Activated CD4-positive, alpha-beta T cell treated with anti-CD3 and anti-CD28 coated beads for 36 hours (primary cell): ENCODE data around the gene WASHC1. TPM values are rescaled to one million over a fixed set of nuclear protein-coding genes. Genes with fewer than 3 reads are reported as not detected.
"Not testable (repeated sequence)": the region's sequence is repeated elsewhere in the genome, so short reads cannot be mapped to it uniquely, and the experiment has no call there.

Experiments
- ATAC-seq: fragments of 200-7000 bp; cut with Tn5 transposase; one replicate; pipeline ENCODE4 v1.10.0; 2021; ENCODE audit warnings: mild to moderate bottlenecking, moderate library complexity
- CTCF ChIA-PET: fragments of 350-600 bp; sonication (Branson Sonifier 250); formaldehyde crosslinking; loops from one replicate; lab custom pipeline; 2021; ENCODE audit warnings: antibody characterized with exemption; lab: Charles Lee
- POLR2A ChIA-PET: fragments of 350-600 bp; sonication (Branson Sonifier 250); formaldehyde crosslinking; loops from one replicate; lab custom pipeline; 2021; ENCODE audit warnings: antibody characterized with exemption, inconsistent platforms; lab: Charles Lee
- DNase-seq: peaks from one replicate; pipeline ENCODE4 v3.0.0-alpha.2; 2020
- H3K27ac Mint-ChIP-seq: one replicate; pipeline ENCODE4 v1.8.0; 2021; ENCODE audit warnings: mixed read lengths
- H3K27me3 Mint-ChIP-seq: one replicate; pipeline ENCODE4 v1.8.0; 2021; ENCODE audit warnings: mixed read lengths
- H3K36me3 Mint-ChIP-seq: one replicate; pipeline ENCODE4 v1.8.0; 2021; ENCODE audit warnings: low read depth, mixed read lengths
- H3K4me1 Mint-ChIP-seq: one replicate; pipeline ENCODE4 v1.8.0; 2021; ENCODE audit warnings: mixed read lengths
- H3K4me3 Mint-ChIP-seq: one replicate; pipeline ENCODE4 v1.8.0; 2021; ENCODE audit warnings: mild to moderate bottlenecking, moderate library complexity, mixed read lengths
- H3K9me3 Mint-ChIP-seq: one replicate; pipeline ENCODE4 v1.8.0; 2021; ENCODE audit warnings: low read depth, mixed read lengths
- intact Hi-C, 2 experiments: fragments of 100-400 bp; cut with DNase I in 1 of 2; cut with micrococcal nuclease in 1 of 2; formaldehyde crosslinking; loops; one replicate each; pipeline versions ENCODE4 v1.14.2 to v1.15.1; 2022 to 2024; cut with DNase I, micrococcal nuclease
- total RNA-seq, 2 experiments: library from RNA; stranded (reverse); gene quantifications; one replicate each; pipeline ENCODE4 v1.2.3, GENCODE V29; 2021

The WASHC1 gene
- total RNA-seq, 2 experiments from 2014 or later, result 10.1 to 11.2 TPM

DNA sequence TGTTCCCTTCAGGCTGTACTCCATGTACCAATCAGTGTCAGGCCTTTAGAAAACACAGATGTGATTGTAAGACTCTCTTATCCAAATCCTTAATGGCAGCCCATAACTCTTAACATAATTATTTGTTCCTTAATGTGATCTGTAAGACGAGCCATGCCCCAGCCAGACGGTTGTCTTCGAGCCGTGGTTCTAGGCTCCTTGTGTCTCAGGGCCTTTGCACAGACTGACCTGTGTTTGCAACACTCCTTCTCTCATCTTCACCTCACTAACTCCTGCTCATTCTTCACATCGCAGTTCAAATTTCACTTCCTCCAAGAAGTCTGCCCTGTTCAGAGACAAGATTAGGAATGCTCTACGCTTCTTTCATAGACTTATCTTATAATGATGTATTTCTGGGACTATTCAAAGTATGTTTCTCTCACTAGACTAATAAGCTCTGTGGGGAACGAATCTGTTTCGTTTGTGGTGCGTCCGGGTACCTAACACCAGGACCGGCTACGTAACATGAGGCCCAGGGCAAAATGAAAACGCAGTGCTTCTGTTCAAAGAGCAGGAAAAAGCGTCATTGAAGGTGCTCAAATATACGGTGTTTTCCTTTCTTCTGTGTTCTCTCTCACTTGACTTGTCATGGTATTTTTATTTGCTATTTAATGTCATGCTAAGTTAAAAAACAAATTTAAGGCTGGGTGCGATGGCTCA, 16.1 kb upstream of the WASHC1 start:
- CTCF ChIA-PET, POLR2A ChIA-PET: not testable (repeated sequence)

DNA sequence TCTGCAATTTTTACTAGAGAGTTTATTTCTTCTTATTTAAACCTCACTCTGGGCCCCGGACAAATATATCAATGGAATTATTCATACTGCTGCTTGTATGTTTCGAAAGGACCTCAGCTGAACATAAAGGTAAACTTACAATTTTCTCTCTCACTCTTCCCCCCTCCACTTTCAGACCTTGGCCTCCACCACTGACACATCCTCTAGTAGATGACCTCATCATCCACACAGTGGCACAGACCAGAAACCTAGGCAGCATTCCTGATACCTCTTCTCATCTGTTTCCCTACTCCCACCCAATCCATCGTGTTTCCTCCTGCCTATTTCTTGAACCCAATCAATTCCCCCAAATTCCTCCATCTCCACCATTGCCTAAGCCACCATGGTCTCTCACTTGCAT, 15.2 kb upstream of the WASHC1 start:
- H3K4me3 Mint-ChIP-seq, DNase-seq, ATAC-seq, H3K9me3 Mint-ChIP-seq, H3K27me3 Mint-ChIP-seq, CTCF ChIA-PET, H3K4me1 Mint-ChIP-seq, H3K36me3 Mint-ChIP-seq, H3K27ac Mint-ChIP-seq, intact Hi-C loops, POLR2A ChIA-PET: not testable (repeated sequence)

More for the DNA sequence above, 16.1 kb upstream of the WASHC1 start:
- ATAC-seq, H3K4me1 Mint-ChIP-seq, H3K36me3 Mint-ChIP-seq, H3K9me3 Mint-ChIP-seq, H3K4me3 Mint-ChIP-seq, DNase-seq, H3K27ac Mint-ChIP-seq, intact Hi-C loops, H3K27me3 Mint-ChIP-seq: not testable (repeated sequence)

DNA sequence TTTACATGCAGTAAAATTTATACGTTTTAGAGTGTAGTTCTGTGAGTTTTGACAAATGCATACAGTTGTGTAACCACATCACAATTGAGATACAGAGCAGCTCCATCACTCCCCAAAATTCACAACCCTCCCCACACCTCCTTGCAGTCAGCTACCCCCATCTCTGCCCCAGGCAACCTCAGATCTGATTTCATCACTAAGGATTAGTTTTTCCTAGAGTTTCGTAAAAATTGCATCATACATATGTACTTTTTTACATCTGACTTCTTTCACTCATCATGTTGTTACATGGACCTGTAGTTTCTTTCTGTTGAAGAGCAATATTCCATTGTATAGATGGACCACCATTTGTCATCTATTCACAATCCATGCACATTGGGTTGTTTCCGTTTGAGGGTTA, 14.4 kb upstream of the WASHC1 start:
- H3K36me3 Mint-ChIP-seq, H3K27ac Mint-ChIP-seq, H3K4me1 Mint-ChIP-seq, DNase-seq, ATAC-seq, H3K4me3 Mint-ChIP-seq, H3K27me3 Mint-ChIP-seq, POLR2A ChIA-PET, CTCF ChIA-PET, intact Hi-C loops, H3K9me3 Mint-ChIP-seq: not testable (repeated sequence)

DNA sequence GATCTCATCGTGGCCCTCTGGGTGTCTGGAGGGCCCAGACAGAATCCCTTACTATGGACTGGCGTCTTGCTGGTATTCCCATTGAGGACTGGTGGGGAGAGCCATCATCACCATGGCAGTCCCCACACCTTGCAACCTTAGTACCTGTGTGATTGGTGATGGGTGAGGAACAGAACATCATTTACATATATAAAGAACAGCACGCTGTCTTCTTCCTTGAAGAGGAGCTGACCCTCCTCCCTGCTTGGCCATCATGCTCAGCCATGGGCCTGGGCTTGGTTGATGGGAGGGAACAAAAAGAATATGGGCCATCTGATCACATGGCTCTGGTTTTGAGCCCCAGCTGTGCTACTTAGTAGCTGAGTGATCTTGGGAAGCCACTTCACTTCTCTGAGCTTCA, 13.9 kb upstream of the WASHC1 start:
- CTCF ChIA-PET, ATAC-seq, H3K27ac Mint-ChIP-seq, intact Hi-C loops, POLR2A ChIA-PET, H3K27me3 Mint-ChIP-seq, H3K9me3 Mint-ChIP-seq, DNase-seq, H3K4me1 Mint-ChIP-seq, H3K36me3 Mint-ChIP-seq, H3K4me3 Mint-ChIP-seq: not testable (repeated sequence)

DNA sequence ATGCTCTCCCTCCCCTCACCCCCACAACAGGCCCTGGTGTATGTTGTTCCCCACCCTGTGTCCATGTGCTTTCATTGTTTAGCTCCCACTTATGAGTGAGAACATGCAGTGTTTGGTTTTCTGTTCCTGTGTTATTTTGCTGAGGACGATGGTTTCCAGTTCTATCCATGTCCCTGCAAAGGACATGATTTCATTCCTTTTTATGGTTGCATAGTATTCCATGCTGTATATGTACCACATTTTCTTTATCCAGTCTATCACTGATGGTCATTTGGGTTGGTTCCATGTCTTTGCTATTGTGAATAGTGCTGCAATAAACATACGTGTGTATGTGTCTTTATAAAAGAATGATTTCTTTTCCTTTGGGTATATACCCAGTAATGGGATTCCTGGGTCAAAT, 12.6 kb upstream of the WASHC1 start:
- intact Hi-C loops, result not testable (repeated sequence)

DNA sequence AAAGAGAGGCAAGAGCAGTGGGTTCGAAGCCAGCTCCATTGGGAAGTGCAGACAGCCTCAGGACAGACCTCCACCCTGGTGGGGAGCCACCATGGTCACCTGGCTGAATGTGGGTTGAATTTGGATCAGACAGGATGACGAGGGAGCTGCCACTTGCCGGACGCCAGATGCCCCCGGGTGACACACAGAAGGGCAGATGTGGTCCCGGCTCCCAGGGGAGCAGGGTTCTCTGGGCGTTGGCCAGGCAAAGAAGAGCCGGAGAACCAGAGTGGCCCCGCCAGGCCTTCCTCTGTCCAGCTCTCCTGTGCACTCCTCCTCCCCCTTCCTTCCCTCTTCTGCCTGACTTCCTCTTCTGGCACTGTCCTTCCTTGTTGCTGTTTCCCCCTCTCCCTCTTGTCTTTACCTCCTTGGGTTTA, 12.0 kb upstream of the WASHC1 start:
- ATAC-seq, DNase-seq, intact Hi-C loops, POLR2A ChIA-PET, H3K4me1 Mint-ChIP-seq, H3K27ac Mint-ChIP-seq, H3K36me3 Mint-ChIP-seq, H3K9me3 Mint-ChIP-seq, H3K27me3 Mint-ChIP-seq, CTCF ChIA-PET, H3K4me3 Mint-ChIP-seq: not testable (repeated sequence)

More for the DNA sequence above, 12.6 kb upstream of the WASHC1 start:
- H3K36me3 Mint-ChIP-seq, H3K4me3 Mint-ChIP-seq, DNase-seq, H3K27me3 Mint-ChIP-seq, POLR2A ChIA-PET, ATAC-seq, H3K4me1 Mint-ChIP-seq, CTCF ChIA-PET, H3K9me3 Mint-ChIP-seq, H3K27ac Mint-ChIP-seq: not testable (repeated sequence)

DNA sequence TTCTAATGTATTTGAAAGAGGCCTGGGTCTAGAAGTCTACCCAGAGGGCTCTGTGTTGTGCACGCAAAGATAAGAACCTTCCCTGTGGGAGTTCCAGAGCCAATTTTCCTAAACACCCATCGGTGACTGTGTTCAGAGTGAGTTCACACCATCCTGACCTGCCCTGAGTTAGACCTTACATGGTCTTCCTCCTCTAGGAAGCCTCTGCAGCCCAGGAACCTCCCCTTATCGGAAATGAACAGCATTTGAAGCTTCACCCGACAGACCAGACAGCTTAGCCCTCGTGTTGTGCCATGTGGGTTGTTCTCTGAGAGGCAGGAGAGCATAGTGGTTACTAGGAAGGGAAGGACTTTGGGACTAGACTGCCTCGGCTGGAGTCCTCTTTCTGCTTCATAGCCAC, 3.1 kb upstream of the WASHC1 start:
- H3K27me3 Mint-ChIP-seq, H3K27ac Mint-ChIP-seq, DNase-seq, H3K9me3 Mint-ChIP-seq, intact Hi-C loops, H3K4me1 Mint-ChIP-seq, POLR2A ChIA-PET, H3K4me3 Mint-ChIP-seq, H3K36me3 Mint-ChIP-seq, ATAC-seq, CTCF ChIA-PET: not testable (repeated sequence)

DNA sequence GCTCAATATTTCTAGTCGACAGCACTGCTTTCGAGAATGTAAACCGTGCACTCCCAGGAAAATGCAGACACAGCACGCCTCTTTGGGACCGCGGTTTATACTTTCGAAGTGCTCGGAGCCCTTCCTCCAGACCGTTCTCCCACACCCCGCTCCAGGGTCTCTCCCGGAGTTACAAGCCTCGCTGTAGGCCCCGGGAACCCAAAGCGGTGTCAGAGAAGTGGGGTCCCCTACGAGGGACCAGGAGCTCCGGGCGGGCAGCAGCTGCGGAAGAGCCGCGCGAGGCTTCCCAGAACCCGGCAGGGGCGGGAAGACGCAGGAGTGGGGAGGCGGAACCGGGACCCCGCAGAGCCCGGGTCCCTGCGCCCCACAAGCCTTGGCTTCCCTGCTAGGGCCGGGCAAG, 481 bp downstream of the WASHC1 start:
- ATAC-seq, H3K27me3 Mint-ChIP-seq, H3K27ac Mint-ChIP-seq, intact Hi-C loops, H3K9me3 Mint-ChIP-seq, DNase-seq, CTCF ChIA-PET, H3K36me3 Mint-ChIP-seq, POLR2A ChIA-PET, H3K4me1 Mint-ChIP-seq, H3K4me3 Mint-ChIP-seq: not testable (repeated sequence)

DNA sequence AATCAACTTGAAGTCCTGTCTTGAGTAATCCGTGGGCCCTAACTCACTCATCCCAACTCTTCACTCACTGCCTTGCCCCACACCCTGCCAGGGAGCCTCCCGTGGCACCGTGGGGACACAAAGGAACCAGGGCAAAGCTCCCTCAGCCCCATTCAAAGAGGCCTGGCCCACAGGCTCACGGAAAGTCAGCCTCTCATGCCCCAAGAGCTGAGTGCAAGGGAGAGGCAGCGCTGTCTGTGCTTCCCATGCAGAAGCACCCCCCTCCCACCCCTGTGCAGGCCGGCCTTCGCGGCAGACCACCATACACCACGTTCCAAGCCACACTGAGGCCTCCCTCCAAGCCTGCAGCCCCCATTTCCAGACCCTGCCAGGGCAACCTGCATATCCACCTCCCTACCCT, 7.6 kb downstream of the WASHC1 start:
- CTCF ChIA-PET, H3K36me3 Mint-ChIP-seq, POLR2A ChIA-PET, H3K4me3 Mint-ChIP-seq, DNase-seq, H3K9me3 Mint-ChIP-seq, ATAC-seq, intact Hi-C loops, H3K4me1 Mint-ChIP-seq, H3K27me3 Mint-ChIP-seq, H3K27ac Mint-ChIP-seq: not testable (repeated sequence)

DNA sequence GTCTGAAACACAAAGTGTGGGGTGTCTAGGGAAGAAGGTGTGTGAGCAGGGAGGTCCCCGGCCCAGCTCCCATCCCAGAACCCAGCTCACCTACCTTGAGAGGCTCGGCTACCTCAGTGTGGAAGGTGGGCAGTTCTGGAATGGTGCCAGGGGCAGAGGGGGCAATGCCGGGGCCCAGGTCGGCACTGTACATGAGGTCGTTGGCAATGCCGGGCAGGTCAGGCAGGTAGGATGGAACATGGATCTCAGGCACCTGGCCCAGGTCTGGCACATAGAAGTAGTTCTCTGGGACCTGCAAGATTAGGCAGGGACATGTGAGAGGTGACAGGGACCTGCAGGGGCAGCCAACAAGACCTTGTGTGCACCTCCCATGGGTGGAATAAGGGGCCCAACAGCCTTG, 12.4 kb downstream of the WASHC1 start:
- H3K27ac Mint-ChIP-seq, H3K4me3 Mint-ChIP-seq, H3K4me1 Mint-ChIP-seq, H3K9me3 Mint-ChIP-seq, H3K36me3 Mint-ChIP-seq, H3K27me3 Mint-ChIP-seq, DNase-seq, ATAC-seq, POLR2A ChIA-PET, intact Hi-C loops, CTCF ChIA-PET: not testable (repeated sequence)

DNA sequence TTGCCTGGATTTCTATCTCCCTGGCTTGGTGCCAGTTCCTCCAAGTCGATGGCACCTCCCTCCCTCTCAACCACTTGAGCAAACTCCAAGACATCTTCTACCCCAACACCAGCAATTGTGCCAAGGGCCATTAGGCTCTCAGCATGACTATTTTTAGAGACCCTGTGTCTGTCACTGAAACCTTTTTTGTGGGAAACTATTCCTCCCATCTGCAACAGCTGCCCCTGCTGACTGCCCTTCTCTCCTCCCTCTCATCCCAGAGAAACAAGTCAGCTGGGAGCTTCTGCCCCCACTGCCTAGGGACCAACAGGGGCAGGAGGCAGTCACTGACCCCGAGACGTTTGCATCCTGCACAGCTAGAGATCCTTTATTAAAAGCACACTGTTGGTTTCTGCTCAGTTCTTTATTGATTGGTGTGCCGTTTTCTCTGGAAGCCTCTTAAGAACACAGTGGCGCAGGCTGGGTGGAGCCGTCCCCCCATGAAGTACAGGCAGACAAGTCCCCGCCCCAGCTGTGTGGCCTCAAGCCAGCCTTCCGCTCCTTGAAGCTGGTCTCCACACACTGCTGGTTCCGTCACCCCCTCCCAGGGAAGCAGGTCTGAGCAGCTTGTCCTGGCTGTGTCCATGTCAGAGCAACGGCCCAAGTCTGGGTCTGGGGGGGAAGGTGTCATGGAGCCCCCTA, 15.0 kb downstream of the WASHC1 start:
- H3K27ac Mint-ChIP-seq, DNase-seq, H3K27me3 Mint-ChIP-seq, H3K36me3 Mint-ChIP-seq, CTCF ChIA-PET, intact Hi-C loops, H3K9me3 Mint-ChIP-seq, ATAC-seq, H3K4me1 Mint-ChIP-seq, H3K4me3 Mint-ChIP-seq, POLR2A ChIA-PET: not testable (repeated sequence)

DNA sequence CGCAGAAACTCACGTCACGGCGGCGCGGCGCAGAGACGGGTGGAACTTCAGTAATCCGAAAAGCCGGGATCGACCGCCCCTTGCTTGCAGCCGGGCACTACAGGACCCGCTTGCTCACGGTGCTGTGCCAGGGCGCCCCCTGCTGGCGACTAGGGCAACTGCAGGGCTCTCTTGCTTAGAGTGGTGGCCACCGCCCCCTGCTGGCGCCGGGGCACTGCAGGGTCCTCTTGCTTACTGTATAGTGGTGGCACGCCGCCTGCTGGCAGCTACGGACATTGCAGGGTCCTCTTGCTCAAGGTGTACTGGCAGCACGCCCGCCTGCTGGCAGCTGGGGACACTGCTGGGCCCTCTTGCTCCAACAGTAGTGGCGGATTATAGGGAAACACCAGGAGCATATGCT, 18.1 kb downstream of the WASHC1 start:
- H3K36me3 Mint-ChIP-seq, intact Hi-C loops, H3K4me1 Mint-ChIP-seq, H3K27ac Mint-ChIP-seq, ATAC-seq, CTCF ChIA-PET, H3K27me3 Mint-ChIP-seq, H3K9me3 Mint-ChIP-seq, POLR2A ChIA-PET, H3K4me3 Mint-ChIP-seq: not testable (repeated sequence)
- DNase-seq, result peak; percentile 95
